K562 (cell line): ENCODE data around the gene PRRT2. TPM values are rescaled to one million over a fixed set of nuclear protein-coding genes. Genes with fewer than 3 reads are reported as not detected.

Experiments used
- CTCF ChIP-seq, 3 experiments: IDR thresholded peaks in 2 of 3; conservative IDR thresholded peaks in 1 of 3; 2 replicates each; pipeline ENCODE4 v1.5.1; 2011 to 2012; ENCODE audit warnings: low read length in 3 of 3, mild to moderate bottlenecking in 3 of 3, control low read depth in 2 of 3, improper control_type of control experiment in 1 of 3, inconsistent platforms in 1 of 3, low read depth in 1 of 3, mixed read lengths in 1 of 3, moderate library complexity in 1 of 3; ENCODE audit not compliant: insufficient read depth in 2 of 3
- FIP1L1 ChIP-seq: fragments of 200-400 bp; formaldehyde crosslinking; IDR thresholded peaks from 2 replicates; pipeline ENCODE4 v1.6.1; 2018; ENCODE audit warnings: mild to moderate bottlenecking, low read depth, low read length; ENCODE audit not compliant: poor library complexity, severe bottlenecking
- FOSL1 ChIP-seq: fragments of 200-800 bp; sonication (Bioruptor generic); conservative IDR thresholded peaks from 2 replicates; pipeline ENCODE4 v1.6.1; 2016; ENCODE audit warnings: missing genetic modification characterization, missing compliant biosample characterization
- GTF2E2 ChIP-seq: fragments of 200-800 bp; sonication (Bioruptor generic); IDR thresholded peaks from 2 replicates; pipeline ENCODE4 v1.6.1; 2016; ENCODE audit warnings: missing genetic modification characterization, missing compliant biosample characterization
- HMGN3 ChIP-seq: IDR thresholded peaks from 2 replicates; pipeline ENCODE4 v1.6.1; 2011; ENCODE audit warnings: borderline replicate concordance, low read depth, mild to moderate bottlenecking, mixed read lengths, low read length; ENCODE audit not compliant: insufficient read length; ENCODE audit errors: extremely low read depth
- IRF1 ChIP-seq: sonication (generic); formaldehyde crosslinking; IDR thresholded peaks from 2 replicates; pipeline ENCODE4 v1.8.0; 2022; ENCODE audit warnings: missing genetic modification reagents, mild to moderate bottlenecking, borderline replicate concordance
- JUNB ChIP-seq: fragments of 450-650 bp; formaldehyde crosslinking; conservative IDR thresholded peaks from 2 replicates; pipeline ENCODE4 v1.4.0; 2020; ENCODE audit warnings: mild to moderate bottlenecking
- MTA2 ChIP-seq: fragments of 450-650 bp; IDR thresholded peaks from 2 replicates; pipeline ENCODE4 v1.6.1; 2016; ENCODE audit warnings: low read depth
- STAT5A ChIP-seq: IDR thresholded peaks from 2 replicates; pipeline ENCODE4 v1.6.1; 2012; ENCODE audit warnings: low read length, inconsistent platforms, borderline replicate concordance
- TBL1XR1 ChIP-seq, 2 experiments: IDR thresholded peaks; 2 replicates each; pipeline ENCODE4 v1.6.1; 2012; ENCODE audit warnings: improper control_type of control experiment in 2 of 2, low read length in 2 of 2, mild to moderate bottlenecking in 1 of 2
- THAP7 ChIP-seq: fragments of 250-450 bp; sonication (Bioruptor Pico); IDR thresholded peaks from 2 replicates; pipeline ENCODE4 v1.5.0; 2021
- ZNF318 ChIP-seq, 2 experiments: fragments of 450-650 bp; IDR thresholded peaks; 2 replicates each; pipeline ENCODE4 v1.6.1; 2016; ENCODE audit warnings: mild to moderate bottlenecking in 2 of 2, borderline replicate concordance in 1 of 2, low read depth in 1 of 2, moderate library complexity in 1 of 2
- polyA plus RNA-seq, 8 experiments: library from polyadenylated mRNA; depleted of rRNA in 4 of 8; stranded (reverse) in 5 of 8; unstranded in 3 of 8; fragments of >200 nt; fragmentation: Nextera tagmentation in 2 of 8; fragmentation: Illumina TruSeq in 1 of 8; extraction: Ambion mirVana in 2 of 8; extraction: Trizol in 1 of 8; gene quantifications; 2 replicates each; pipeline versions ENCODE4 v1.2.1 to v1.2.3, GENCODE V29; 2011 to 2014; ENCODE audit warnings: inconsistent platforms in 1 of 8, missing spikeins in 1 of 8
- total RNA-seq, 7 experiments: library from RNA; depleted of rRNA in 6 of 7; stranded (reverse); fragments of >200 nt in 6 of 7; fragmentation: Illumina TruSeq in 2 of 7; extraction: Trizol in 2 of 7; gene quantifications; 2 replicates each; pipeline versions ENCODE4 v1.2.1 to v1.2.3, GENCODE V29; 2011 to 2021; ENCODE audit warnings: low replicate concordance in 1 of 7

Gene PRRT2
- total and polyA plus RNA-seq, 9 of the 15 experiments (the other 6 are each of a cell fraction or from before 2014, with no cell fraction given): 0.11 to 1.0 (median 0.42) TPM; not detected in 2

GRCh38 chr16:29807426-29808218 lies 4.4 kb upstream of the PRRT2 start (continued):
- no peak for TF ChIP-seq TBL1XR1 (IDR thresholded peaks at IDR 0.05; ENCODE audit: low read length in 2 of 2)
- TF ChIP-seq ZNF318 (IDR thresholded peaks at IDR 0.05; ENCODE audit: borderline replicate concordance in 1 of 2, low read depth in 1 of 2): no peak
- TF ChIP-seq MTA2: no peak; the same call in 1 of the 2 replicates
- peak; percentile 83 for TF ChIP-seq HMGN3
- peak; percentile 56 to 71 (median 66); a peak in 5 of 6 replicates for TF ChIP-seq CTCF (IDR thresholded peaks at IDR 0.05 in 2 of 3, conservative IDR thresholded peaks at IDR 0.05 in 1 of 3; ENCODE audit: insufficient read depth in 2 of 3, low read depth in 1 of 3, low read length in 3 of 3)
- no peak for TF ChIP-seq JUNB (CRISPR knock-in tag)
- TF ChIP-seq THAP7: no peak
- peak; percentile 74 for TF ChIP-seq FIP1L1
- no peak for TF ChIP-seq STAT5A
- TF ChIP-seq IRF1: 0 out of 2 replicates have a peak, but pooled peaks have one; percentile 80
- no peak for TF ChIP-seq GTF2E2 (tag)
- TF ChIP-seq FOSL1 (tag): no peak
